Calu3 (cell line): ENCODE data around the gene EDEM2. TPM values are rescaled to one million over a fixed set of nuclear protein-coding genes. Genes with fewer than 3 reads are reported as not detected.
"Not testable (repeated sequence)": the region's sequence is repeated elsewhere in the genome, so short reads cannot be mapped to it uniquely, and the experiment has no call there.

Experiments
- BruUV-seq: library from RNA; stranded (reverse); fragments of 400-500 nt; replicated peaks from 2 replicates; lab custom pipeline; 2021; lab: Mats Ljungman, UMichigan
- CTCF ChIA-PET: fragments of 300-600 bp; sonication (Branson Sonifier 250); formaldehyde crosslinking; loops from one replicate; lab custom pipeline; 2022; ENCODE audit warnings: antibody characterized with exemption; lab: Charles Lee
- DNase-seq: peaks from one replicate; pipeline ENCODE4 v3.0.0; 2022
- H3K27ac Mint-ChIP-seq: one replicate; pipeline ENCODE4 v1.8.0; 2022; ENCODE audit warnings: mixed read lengths; ENCODE audit not compliant: unreplicated experiment
- H3K27me3 Mint-ChIP-seq: one replicate; pipeline ENCODE4 v1.8.0; 2022; ENCODE audit warnings: mixed read lengths; ENCODE audit not compliant: unreplicated experiment
- H3K36me3 Mint-ChIP-seq: one replicate; pipeline ENCODE4 v1.8.0; 2022; ENCODE audit warnings: mild to moderate bottlenecking, moderate library complexity, mixed read lengths; ENCODE audit not compliant: insufficient read depth, unreplicated experiment
- H3K4me1 Mint-ChIP-seq: one replicate; pipeline ENCODE4 v1.8.0; 2022; ENCODE audit warnings: mild to moderate bottlenecking, low read depth, mixed read lengths; ENCODE audit not compliant: unreplicated experiment
- H3K4me3 Mint-ChIP-seq: one replicate; pipeline ENCODE4 v1.8.0; 2022; ENCODE audit warnings: mild to moderate bottlenecking, low read depth, moderate library complexity, mixed read lengths; ENCODE audit not compliant: unreplicated experiment
- H3K9me3 Mint-ChIP-seq: one replicate; pipeline ENCODE4 v1.8.0; 2022; ENCODE audit warnings: low read depth, mixed read lengths; ENCODE audit not compliant: unreplicated experiment
- intact Hi-C: fragments of 100-400 bp; cut with micrococcal nuclease; formaldehyde crosslinking; loops from one replicate; pipeline ENCODE4 v1.10.0; 2022; ENCODE audit not compliant: unreplicated experiment
- total RNA-seq: library from RNA; stranded (reverse); gene quantifications from 2 replicates; pipeline ENCODE4 v1.2.3, GENCODE V29; 2022
- TF ChIP-seq, protein P1 (sequence below): fragments of 200-600 bp; IDR thresholded peaks from one replicate; pipeline ENCODE4 v1.8.0; 2022; ENCODE audit warnings: antibody characterized with exemption; ENCODE audit not compliant: unreplicated experiment

The EDEM2 gene
- total RNA-seq, 1 experiment from 2014 or later = 49.4 TPM

GRCh38 chr20:35077872-35078271 lies 69.3 kb downstream of the EDEM2 start:
- H3K27ac Mint-ChIP-seq = no peak overlapping the region

GRCh38 chr20:35077341-35077740 lies 69.8 kb downstream of the EDEM2 start:
- Mint-ChIP-seq H3K4me3 (no peak overlapping the region), H3K4me1 (no peaks in the 10 kb centered on the region), H3K27ac (no peak overlapping the region), H3K27me3 (no peaks in the 10 kb centered on the region), H3K9me3 (peaks cover 14% of the 10 kb centered on the region), H3K36me3 (peaks cover 42% of the 10 kb centered on the region)
- no peak for DNase-seq
- BruUV-seq = no TSS peak
- TF ChIP-seq, protein P1, sequence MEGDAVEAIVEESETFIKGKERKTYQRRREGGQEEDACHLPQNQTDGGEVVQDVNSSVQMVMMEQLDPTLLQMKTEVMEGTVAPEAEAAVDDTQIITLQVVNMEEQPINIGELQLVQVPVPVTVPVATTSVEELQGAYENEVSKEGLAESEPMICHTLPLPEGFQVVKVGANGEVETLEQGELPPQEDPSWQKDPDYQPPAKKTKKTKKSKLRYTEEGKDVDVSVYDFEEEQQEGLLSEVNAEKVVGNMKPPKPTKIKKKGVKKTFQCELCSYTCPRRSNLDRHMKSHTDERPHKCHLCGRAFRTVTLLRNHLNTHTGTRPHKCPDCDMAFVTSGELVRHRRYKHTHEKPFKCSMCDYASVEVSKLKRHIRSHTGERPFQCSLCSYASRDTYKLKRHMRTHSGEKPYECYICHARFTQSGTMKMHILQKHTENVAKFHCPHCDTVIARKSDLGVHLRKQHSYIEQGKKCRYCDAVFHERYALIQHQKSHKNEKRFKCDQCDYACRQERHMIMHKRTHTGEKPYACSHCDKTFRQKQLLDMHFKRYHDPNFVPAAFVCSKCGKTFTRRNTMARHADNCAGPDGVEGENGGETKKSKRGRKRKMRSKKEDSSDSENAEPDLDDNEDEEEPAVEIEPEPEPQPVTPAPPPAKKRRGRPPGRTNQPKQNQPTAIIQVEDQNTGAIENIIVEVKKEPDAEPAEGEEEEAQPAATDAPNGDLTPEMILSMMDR = no peak
- intact Hi-C loops = no loop called here
- CTCF ChIA-PET = no interaction called here

More at GRCh38 chr20:35077872-35078271, 69.3 kb downstream of the EDEM2 start:
- TF ChIP-seq, protein P1 = no peak
- Mint-ChIP-seq H3K4me3 (no peak overlapping the region), H3K36me3 (peaks cover 42% of the 10 kb centered on the region), H3K27me3 (no peaks in the 10 kb centered on the region), H3K9me3 (peaks cover 12% of the 10 kb centered on the region), H3K4me1 (no peaks in the 10 kb centered on the region)
- intact Hi-C loops = no loop called here
- DNase-seq = no peak
- CTCF ChIA-PET = no interaction called here
- BruUV-seq = no TSS peak

DNA sequence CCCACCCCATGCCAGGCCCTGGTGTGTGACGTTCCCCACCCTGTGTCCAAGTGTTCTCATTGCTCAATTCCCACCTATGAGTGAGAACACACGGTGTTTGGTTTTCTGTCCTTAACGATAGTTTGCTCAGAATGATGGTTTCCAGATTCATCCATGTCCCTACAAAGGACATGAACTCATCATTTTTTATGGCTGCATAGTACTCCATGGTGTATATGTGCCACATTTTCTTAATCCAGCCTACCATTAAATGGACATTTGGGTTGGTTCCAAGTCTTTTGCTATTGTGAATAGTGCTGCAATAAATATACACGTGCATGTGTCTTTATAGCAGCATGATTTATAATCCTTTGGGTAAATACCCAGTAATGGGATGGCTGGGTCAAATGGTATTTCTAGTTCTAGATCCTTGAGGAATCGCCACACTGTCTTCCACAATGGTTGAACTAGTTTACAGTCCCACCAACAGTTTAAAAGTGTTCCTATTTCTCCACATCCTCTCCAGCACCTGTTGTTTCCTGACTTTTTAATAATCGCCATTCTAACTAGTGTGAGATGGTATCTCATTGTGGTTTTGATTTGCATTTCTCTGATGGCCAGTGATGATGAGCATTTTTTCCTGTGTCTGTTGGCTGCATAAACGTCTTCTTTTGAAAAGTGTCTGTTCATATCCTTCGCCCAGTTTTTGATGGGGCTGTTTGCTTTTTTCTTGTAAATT lies 75.5 kb downstream of the EDEM2 start:
- H3K27ac Mint-ChIP-seq, H3K9me3 Mint-ChIP-seq, H3K4me3 Mint-ChIP-seq, H3K27me3 Mint-ChIP-seq, H3K4me1 Mint-ChIP-seq, BruUV-seq, DNase-seq, CTCF ChIA-PET, intact Hi-C loops: not testable (repeated sequence)
- peaks cover 38% of the 10 kb centered on the region for H3K36me3 Mint-ChIP-seq

GRCh38 chr20:35066194-35066593 lies 80.9 kb downstream of the EDEM2 start:
- BruUV-seq = no TSS peak
- Mint-ChIP-seq H3K4me1 (no peaks in the 10 kb centered on the region), H3K27ac (no peak overlapping the region), H3K4me3 (no peak overlapping the region), H3K27me3 (no peaks in the 10 kb centered on the region), H3K36me3 (peaks cover 24% of the 10 kb centered on the region), H3K9me3 (no peaks in the 10 kb centered on the region)
- CTCF ChIA-PET = interaction anchor here (0.6 kb wide), 1 partner anchor 503 kb away, joined by 5 read pairs; no protein-coding TSS in a partner anchor
- DNase-seq = no peak
- intact Hi-C loops = no loop called here
- TF ChIP-seq, protein P1 = no peak

Other genes with a start within 250 kb of the EDEM2 start
- gene GSS, start 191.5 kb downstream of the EDEM2 start, total RNA-seq = 110 and 116 TPM in 2 replicates
- 0.52 and 0.73 TPM in 2 replicates for gene MYH7B, start 191.5 kb downstream of the EDEM2 start, total RNA-seq
- 79.0 and 85.3 TPM in 2 replicates for gene TRPC4AP, start 54.5 kb downstream of the EDEM2 start, total RNA-seq
- 9.7 and 10.3 TPM in 2 replicates for gene PROCR, start 24.7 kb upstream of the EDEM2 start, total RNA-seq
- 5.8 and 8.2 TPM in 2 replicates for gene MMP24, start 79.4 kb upstream of the EDEM2 start, total RNA-seq
- gene MMP24OS, start 130.8 kb upstream of the EDEM2 start, total RNA-seq = 86.8 and 95.4 TPM in 2 replicates
- 271 and 317 TPM in 2 replicates for gene EIF6, start 137.4 kb upstream of the EDEM2 start, total RNA-seq
- gene FAM83C, start 145.1 kb upstream of the EDEM2 start, total RNA-seq = 0.12 TPM in 1 of 2 replicates, not detected in the other